DOHH2 (cell line): ENCODE data around the gene MAGOHB.

Experiments
- EZH2phosphoT487 ChIP-seq: fragments of 200-600 bp; sonication (generic); IDR thresholded peaks from 2 replicates; pipeline ENCODE4 v1.6.1; 2017; ENCODE audit warnings: borderline replicate concordance, mild to moderate bottlenecking, antibody characterized with exemption, low read length, moderate library complexity, mixed read lengths
- TF ChIP-seq, protein P1 (sequence below): fragments of 200-600 bp; sonication (generic); IDR thresholded peaks from one replicate; pipeline ENCODE4 v1.5.1; 2014; ENCODE audit warnings: antibody characterized with exemption, mild to moderate bottlenecking, low read depth, low read length; ENCODE audit not compliant: poor library complexity, severe bottlenecking

DNA sequence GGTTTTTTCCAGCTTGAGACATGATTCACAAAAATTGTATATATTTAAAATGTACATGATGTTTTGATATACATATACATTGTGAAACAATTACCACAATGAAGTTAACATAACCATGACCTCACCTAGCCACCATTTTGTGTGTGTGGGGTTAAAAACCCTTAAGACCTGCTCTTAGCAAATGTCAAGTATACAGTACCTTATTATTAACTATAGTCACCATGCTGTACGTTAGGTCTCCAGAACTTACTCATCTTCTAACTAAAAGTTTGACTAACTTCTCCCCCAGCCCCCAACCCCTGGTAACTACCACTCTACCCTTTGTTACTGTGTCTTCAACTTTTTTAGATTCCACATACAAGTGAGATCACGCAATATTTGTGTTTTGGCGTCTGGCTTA lies 55.1 kb downstream of the MAGOHB start:
- TF ChIP-seq, protein P1, sequence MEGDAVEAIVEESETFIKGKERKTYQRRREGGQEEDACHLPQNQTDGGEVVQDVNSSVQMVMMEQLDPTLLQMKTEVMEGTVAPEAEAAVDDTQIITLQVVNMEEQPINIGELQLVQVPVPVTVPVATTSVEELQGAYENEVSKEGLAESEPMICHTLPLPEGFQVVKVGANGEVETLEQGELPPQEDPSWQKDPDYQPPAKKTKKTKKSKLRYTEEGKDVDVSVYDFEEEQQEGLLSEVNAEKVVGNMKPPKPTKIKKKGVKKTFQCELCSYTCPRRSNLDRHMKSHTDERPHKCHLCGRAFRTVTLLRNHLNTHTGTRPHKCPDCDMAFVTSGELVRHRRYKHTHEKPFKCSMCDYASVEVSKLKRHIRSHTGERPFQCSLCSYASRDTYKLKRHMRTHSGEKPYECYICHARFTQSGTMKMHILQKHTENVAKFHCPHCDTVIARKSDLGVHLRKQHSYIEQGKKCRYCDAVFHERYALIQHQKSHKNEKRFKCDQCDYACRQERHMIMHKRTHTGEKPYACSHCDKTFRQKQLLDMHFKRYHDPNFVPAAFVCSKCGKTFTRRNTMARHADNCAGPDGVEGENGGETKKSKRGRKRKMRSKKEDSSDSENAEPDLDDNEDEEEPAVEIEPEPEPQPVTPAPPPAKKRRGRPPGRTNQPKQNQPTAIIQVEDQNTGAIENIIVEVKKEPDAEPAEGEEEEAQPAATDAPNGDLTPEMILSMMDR, result no peak
- TF ChIP-seq EZH2phosphoT487, result no peak
